Astrocyte of the cerebellum (primary cell): ENCODE data around the gene SPON1.
A peak's percentile ranks its signal among the peaks of the same experiment; 100 is the strongest.
"Not testable (repeated sequence)": the region's sequence is repeated elsewhere in the genome, so short reads cannot be mapped to it uniquely, and the experiment has no call there.

Experiments
- DNase-seq: peaks from one replicate; pipeline ENCODE4 v3.0.0-alpha.2; 2011; ENCODE audit warnings: low read depth
- H3K4me3 ChIP-seq: 2 replicates; pipeline ENCODE4 v1.5.1; 2011; ENCODE audit warnings: mild to moderate bottlenecking, low read depth, low read length, moderate library complexity
- CTCF ChIP-seq: IDR thresholded peaks from 2 replicates; pipeline ENCODE4 v1.5.1; 2012; ENCODE audit warnings: low read length, low read depth, moderate library complexity, mild to moderate bottlenecking; ENCODE audit errors: missing control alignments
- in situ Hi-C: cut with HindIII; loops from 2 replicates; pipeline ENCODE4 v1.10.0; 2017; ENCODE audit warnings: low sequenced_read_pairs

Gene SPON1

GRCh38 chr11:13970986-13971385, 8.5 kb downstream of the SPON1 start:
- no peak for DNase-seq
- TF ChIP-seq CTCF = no peak
- H3K4me3 ChIP-seq = no peak overlapping the region
- in situ Hi-C loops = no loop called here

- in situ Hi-C loops = no loop called here
- DNase-seq = peak; percentile 37
- no peak overlapping the region for H3K4me3 ChIP-seq
- no peak for TF ChIP-seq CTCF
These were observed 9.8 kb downstream of the SPON1 start for GRCh38 chr11:13972043-13972910.

GRCh38 chr11:13972944-13973343, 10.4 kb downstream of the SPON1 start:
- no peak for DNase-seq
- in situ Hi-C loops = no loop called here
- H3K4me3 ChIP-seq = no peak overlapping the region
- no peak for TF ChIP-seq CTCF

GRCh38 chr11:13974631-13975030, 12.1 kb downstream of the SPON1 start:
- DNase-seq = no peak
- TF ChIP-seq CTCF = no peak
- in situ Hi-C loops = no loop called here
- H3K4me3 ChIP-seq = no peak overlapping the region

GRCh38 chr11:13983081-13983751, 20.7 kb downstream of the SPON1 start:
- H3K4me3 ChIP-seq = no peak overlapping the region
- DNase-seq = peak; percentile 41
- in situ Hi-C loops = no loop called here
- TF ChIP-seq CTCF = no peak

GRCh38 chr11:13984616-13985450, 22.3 kb downstream of the SPON1 start:
- no peak for DNase-seq
- no peak for TF ChIP-seq CTCF
- no peak overlapping the region for H3K4me3 ChIP-seq
- in situ Hi-C loops = no loop called here

GRCh38 chr11:13986695-13987094, 24.2 kb downstream of the SPON1 start:
- in situ Hi-C loops, H3K4me3 ChIP-seq, DNase-seq: not testable (repeated sequence)

GRCh38 chr11:13992158-13992856, 29.8 kb downstream of the SPON1 start:
- DNase-seq, in situ Hi-C loops, H3K4me3 ChIP-seq: not testable (repeated sequence)
